ACC112 (cell line): Measurements from ENCODE around the gene IGFBP2.

Experiments used
- H2AFZ ChIP-seq: fragments of 200-600 bp; sonication (generic); one replicate; pipeline ENCODE4 v1.6.0; 2017; ENCODE audit warnings: antibody characterized with exemption, low read length; ENCODE audit not compliant: unreplicated experiment
- H3K27ac ChIP-seq: fragments of 200-600 bp; sonication (generic); 2 replicates; pipeline ENCODE4 v1.5.1; 2014; ENCODE audit warnings: low read depth, mild to moderate bottlenecking, antibody characterized with exemption, low read length, moderate library complexity
- H3K27me3 ChIP-seq: fragments of 200-600 bp; sonication (generic); 2 replicates; pipeline ENCODE4 v1.6.1; 2014; ENCODE audit warnings: mild to moderate bottlenecking, antibody characterized with exemption, low read length, moderate library complexity, mixed read lengths; ENCODE audit not compliant: insufficient read depth
- H3K36me3 ChIP-seq: fragments of 200-600 bp; sonication (generic); 2 replicates; pipeline ENCODE4 v1.6.1; 2016; ENCODE audit warnings: mild to moderate bottlenecking, antibody characterized with exemption, low read length, moderate library complexity, mixed read lengths; ENCODE audit not compliant: insufficient read depth
- H3K4me1 ChIP-seq: fragments of 200-600 bp; sonication (generic); one replicate; pipeline ENCODE4 v1.6.1; 2016; ENCODE audit warnings: low read length, mixed read lengths; ENCODE audit not compliant: insufficient read depth, unreplicated experiment, control insufficient read depth
- H3K4me3 ChIP-seq: fragments of 200-600 bp; sonication (generic); 2 replicates; pipeline ENCODE4 v1.5.1; 2014; ENCODE audit warnings: mild to moderate bottlenecking, low read depth, low read length
- H3K79me2 ChIP-seq: fragments of 200-600 bp; sonication (generic); one replicate; pipeline ENCODE4 v1.6.0; 2016; ENCODE audit warnings: low read length; ENCODE audit not compliant: control insufficient read depth, unreplicated experiment, insufficient read depth

IGFBP2 gene

DNA sequence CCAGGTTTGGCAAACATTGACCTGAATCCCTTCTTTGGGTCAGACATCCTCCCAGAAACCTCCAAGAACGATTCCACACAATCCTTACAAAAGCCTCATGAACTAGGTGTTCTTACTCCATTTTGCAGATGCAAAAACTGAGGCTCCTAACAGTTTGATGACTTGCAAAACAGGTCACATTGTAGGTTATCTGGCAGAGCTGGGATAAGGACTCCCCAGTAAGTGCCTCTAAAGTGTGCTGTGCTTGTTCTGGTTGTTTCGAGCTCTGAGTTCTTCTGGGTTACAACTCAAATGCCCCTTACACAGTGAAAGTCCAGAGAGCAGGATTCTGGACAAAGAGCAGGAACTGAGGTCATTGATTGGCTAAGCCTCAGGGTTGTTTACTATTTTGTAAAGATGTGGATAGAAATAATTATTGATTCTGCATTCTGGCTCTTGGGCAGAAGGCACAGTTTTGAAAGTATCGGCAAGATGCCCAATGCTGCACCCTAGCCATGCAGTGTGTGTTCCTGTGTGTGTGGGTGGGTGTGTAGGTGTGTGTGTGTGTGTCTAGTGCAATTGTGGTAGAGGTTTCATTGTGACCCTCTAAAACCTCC, 17.0 kb upstream of the IGFBP2 start:
- Histone ChIP-seq H3K4me3 (no peak overlapping the region), H3K36me3 (no peaks in the 10 kb centered on the region), H3K79me2 (no peaks in the 10 kb centered on the region), H2AFZ (no peak overlapping the region), H3K4me1 (peaks cover 5% of the 10 kb centered on the region), H3K27ac (no peak overlapping the region), H3K27me3 (no peaks in the 10 kb centered on the region)

DNA sequence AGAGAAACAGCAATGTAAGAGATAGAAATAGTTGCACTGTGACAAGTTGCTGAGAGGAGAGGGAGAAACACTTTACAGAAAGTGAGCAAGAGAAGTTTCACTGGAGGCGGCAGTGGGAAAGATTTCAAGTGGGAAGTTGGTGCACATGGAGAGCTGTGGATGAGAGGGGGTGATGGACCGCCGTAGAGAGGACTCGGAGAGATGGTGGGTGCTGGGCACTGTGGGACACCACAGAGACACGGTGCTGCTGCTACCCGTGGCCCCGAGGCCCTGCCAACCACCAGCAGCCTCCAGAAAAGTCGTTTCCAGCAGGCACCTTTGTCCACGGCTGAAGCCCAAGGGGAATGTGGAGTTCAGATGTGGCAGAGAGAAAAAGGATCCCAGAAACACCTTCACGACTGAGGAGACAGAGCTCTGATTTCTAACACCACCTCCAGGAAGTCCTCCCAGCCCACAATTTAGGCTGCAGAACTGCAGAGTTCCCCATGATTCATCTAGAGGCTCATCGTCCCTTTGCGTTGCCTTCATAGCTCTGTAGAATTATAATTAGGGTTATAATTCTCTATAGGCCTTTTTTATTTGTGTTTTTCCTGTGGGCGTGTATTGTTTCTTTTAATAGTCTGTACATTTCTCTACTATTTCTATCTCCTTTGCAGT, 15.9 kb upstream of the IGFBP2 start:
- Histone ChIP-seq H3K27ac (no peak overlapping the region), H3K4me1 (peaks cover 5% of the 10 kb centered on the region), H3K27me3 (no peaks in the 10 kb centered on the region), H3K36me3 (no peaks in the 10 kb centered on the region), H2AFZ (no peak overlapping the region), H3K4me3 (no peak overlapping the region), H3K79me2 (no peaks in the 10 kb centered on the region)

- Histone ChIP-seq H3K27me3 (no peaks in the 10 kb centered on the region), H3K27ac (no peak overlapping the region), H3K4me3 (no peak overlapping the region), H3K4me1 (peaks cover 5% of the 10 kb centered on the region), H3K79me2 (no peaks in the 10 kb centered on the region), H3K36me3 (no peaks in the 10 kb centered on the region), H2AFZ (no peak overlapping the region)
Observed at GRCh38 chr2:216618785-216619184, 14.4 kb upstream of the IGFBP2 start.

DNA sequence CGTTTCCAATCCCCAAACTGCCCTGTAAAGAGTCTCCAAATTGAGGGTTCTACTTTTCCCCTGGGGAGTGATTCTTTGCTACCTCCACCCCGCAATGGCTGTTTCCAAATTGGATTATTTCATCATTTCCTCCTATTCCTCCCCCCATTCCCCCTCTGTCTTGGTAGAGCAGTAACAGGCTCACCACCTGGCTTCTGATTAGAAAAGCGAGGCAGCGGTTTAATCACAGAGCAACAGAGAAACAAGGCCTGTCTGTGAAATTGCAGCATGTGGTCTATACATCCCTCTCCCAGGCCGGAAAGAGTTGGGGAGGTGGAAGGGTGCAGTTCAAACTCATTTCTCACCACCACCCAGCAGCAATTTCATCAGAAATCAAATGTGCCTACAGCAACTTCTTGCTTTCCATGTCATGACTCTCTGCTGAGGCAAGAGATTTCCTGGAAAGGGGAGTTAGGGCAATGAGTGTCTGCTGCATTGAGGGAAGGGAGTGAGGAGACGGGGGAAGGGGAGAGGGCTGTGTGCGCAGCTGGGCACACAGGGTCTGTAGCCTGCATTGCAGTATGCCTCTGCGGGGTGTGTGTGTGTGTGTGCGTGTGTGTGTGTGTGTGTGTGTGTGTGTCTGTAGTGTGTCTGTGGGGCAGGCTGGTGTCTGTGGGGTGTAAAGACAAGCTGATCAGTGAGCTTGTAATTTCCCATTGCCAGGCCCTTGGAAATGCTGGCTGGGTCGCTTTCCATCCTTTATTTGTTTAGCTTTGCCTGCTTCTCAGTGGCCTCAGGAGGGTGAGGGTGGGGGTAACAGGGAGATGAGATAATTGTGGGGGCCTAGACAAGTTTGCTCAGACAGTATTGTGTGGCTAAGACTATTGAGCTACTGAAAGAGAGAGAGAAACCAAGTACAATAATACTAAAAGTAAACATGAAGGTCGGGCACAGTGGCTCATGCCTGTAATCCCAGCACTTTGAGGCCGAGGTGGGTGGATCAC, 13.5 kb upstream of the IGFBP2 start:
- H3K27me3 ChIP-seq: no peaks in the 10 kb centered on the region
- no peak overlapping the region for H3K4me3 ChIP-seq
- H3K36me3 ChIP-seq: no peaks in the 10 kb centered on the region
- H2AFZ ChIP-seq: no peak overlapping the region
- H3K79me2 ChIP-seq: no peaks in the 10 kb centered on the region
- H3K27ac ChIP-seq: no peak overlapping the region
- H3K4me1 ChIP-seq: peaks cover 5% of the 10 kb centered on the region

DNA sequence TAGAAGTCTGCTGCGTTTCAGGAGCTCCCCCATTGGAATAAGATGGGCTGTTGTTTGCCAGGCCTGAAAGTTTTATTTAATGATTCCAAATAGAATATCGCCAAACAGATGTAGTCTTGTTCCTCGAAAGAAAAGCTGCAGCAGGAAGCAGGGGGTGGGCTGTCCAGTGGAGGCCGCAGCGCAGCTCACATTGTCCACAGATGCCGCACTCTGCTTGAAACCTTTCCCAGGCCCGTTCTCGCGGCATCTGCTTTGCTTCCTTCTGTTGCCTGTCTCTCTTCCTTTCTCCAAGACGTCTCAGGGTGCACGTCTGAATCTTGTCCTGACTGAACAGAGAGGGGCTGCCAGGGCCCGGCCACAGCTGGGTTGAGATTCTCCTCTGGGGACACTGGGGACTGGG, 12.4 kb upstream of the IGFBP2 start:
- Histone ChIP-seq H3K27ac (no peak overlapping the region), H3K4me1 (peaks cover 5% of the 10 kb centered on the region)

DNA sequence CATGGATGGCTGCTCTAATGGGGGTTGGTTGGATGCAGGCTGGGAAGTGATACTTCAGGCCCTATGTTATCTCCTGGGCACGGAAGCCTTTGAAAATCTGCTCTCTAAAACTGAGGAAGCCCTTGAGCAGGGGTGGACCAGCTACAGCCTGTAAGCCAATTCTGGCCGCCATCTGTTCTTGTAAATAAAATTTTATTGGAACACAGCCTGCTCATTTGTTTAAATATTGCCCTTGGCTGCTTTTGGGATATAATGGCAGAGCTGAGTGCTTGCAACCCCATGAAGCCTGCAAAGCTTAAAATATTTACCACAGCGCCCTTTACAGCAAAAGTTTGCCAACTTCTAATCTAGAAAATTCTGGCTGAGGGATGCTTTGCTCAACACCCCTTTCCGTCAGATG, 11.9 kb upstream of the IGFBP2 start:
- Histone ChIP-seq H3K79me2 (no peaks in the 10 kb centered on the region), H3K27me3 (no peaks in the 10 kb centered on the region), H3K4me3 (no peak overlapping the region), H2AFZ (no peak overlapping the region), H3K4me1 (peaks cover 5% of the 10 kb centered on the region), H3K36me3 (no peaks in the 10 kb centered on the region), H3K27ac (no peak overlapping the region)

More for the DNA sequence above, 12.4 kb upstream of the IGFBP2 start:
- Histone ChIP-seq H3K27me3 (no peaks in the 10 kb centered on the region), H3K36me3 (no peaks in the 10 kb centered on the region), H2AFZ (no peak overlapping the region), H3K4me3 (no peak overlapping the region), H3K79me2 (no peaks in the 10 kb centered on the region)

DNA sequence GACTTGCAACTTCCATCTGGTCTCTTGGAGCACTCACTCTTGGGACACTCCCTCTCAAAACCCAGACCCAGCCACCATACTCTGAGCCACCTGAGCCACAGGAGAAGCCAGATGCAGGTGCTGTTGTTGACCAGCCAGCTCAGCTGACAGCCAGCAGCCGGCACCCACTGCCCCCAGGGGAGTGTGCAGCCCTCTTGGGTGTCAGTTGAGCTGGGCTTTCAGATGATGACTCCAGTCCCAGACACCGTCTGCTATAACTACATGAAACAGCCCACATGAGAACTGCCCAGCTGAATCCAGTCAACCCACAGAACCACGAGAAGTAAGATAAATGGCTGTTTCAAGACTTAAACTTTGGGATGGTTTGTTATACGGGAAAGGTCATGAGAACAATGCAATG, 10.7 kb upstream of the IGFBP2 start:
- Histone ChIP-seq H3K4me1 (peaks cover 5% of the 10 kb centered on the region), H3K27ac (no peak overlapping the region), H2AFZ (no peak overlapping the region), H3K27me3 (no peaks in the 10 kb centered on the region), H3K4me3 (no peak overlapping the region), H3K36me3 (no peaks in the 10 kb centered on the region), H3K79me2 (no peaks in the 10 kb centered on the region)

GRCh38 chr2:216624251-216624650, 9.0 kb upstream of the IGFBP2 start:
- Histone ChIP-seq H3K27ac (no peak overlapping the region), H3K27me3 (no peaks in the 10 kb centered on the region), H3K4me1 (peaks cover 4% of the 10 kb centered on the region)

DNA sequence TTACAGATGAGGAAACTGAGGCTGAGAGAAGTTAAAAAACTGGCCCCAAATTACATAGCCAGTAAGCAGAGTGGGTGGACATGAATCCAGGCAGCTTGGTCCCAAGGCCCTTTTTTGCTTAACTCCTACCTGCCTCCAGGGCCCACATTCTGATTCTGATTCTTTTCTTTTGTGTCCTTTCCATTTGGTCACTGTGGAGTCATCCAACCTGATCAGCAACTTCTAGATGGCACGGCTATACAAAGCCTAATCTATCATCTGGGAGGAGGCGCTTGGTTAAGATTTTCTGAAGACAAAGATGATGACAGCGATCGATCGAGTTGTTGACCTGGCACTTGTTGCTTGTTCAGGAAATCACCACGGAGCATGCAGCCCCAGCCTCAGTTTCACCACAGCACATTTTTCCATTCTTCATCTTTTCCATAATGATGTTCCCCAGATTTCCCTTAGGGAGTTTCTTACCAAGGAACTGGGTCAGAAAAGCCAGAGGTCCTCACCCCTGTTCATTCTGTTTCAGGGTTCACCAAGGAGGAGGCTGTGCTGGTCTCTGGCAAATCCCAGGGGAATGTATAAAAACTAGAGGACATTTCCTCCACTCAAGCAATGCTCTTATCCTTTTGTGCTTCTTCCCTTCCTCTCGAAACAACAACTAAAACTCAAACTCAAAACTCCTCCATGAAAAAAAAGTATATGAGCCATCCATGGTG, 6.9 kb upstream of the IGFBP2 start:
- Histone ChIP-seq H3K4me3 (no peak overlapping the region), H3K27me3 (no peaks in the 10 kb centered on the region), H3K36me3 (no peaks in the 10 kb centered on the region), H3K79me2 (no peaks in the 10 kb centered on the region), H2AFZ (no peak overlapping the region), H3K27ac (no peak overlapping the region), H3K4me1 (no peaks in the 10 kb centered on the region)

More at GRCh38 chr2:216624251-216624650, 9.0 kb upstream of the IGFBP2 start:
- Histone ChIP-seq H3K36me3 (no peaks in the 10 kb centered on the region), H2AFZ (no peak overlapping the region), H3K4me3 (no peak overlapping the region), H3K79me2 (no peaks in the 10 kb centered on the region)

DNA sequence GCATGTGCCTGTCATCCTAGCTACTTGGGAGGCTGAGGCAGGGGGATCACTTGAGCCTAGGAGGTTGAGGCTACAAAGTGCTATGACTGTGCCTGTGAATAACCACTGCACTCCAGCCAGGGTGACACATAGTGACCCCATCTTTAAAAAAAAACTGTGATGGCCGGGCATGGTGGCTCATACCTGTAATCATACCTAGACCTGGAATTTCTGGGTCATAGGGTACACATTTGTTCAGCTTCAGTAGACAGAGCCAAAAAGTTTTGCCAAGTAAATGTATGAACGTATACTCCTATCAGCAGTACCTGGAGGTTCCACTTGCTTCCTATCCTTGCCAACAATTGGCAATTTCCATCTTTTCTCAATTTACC, 6.4 kb upstream of the IGFBP2 start:
- Histone ChIP-seq H2AFZ (no peak overlapping the region), H3K4me1 (no peaks in the 10 kb centered on the region), H3K27ac (no peak overlapping the region), H3K4me3 (no peak overlapping the region), H3K79me2 (no peaks in the 10 kb centered on the region), H3K36me3 (no peaks in the 10 kb centered on the region), H3K27me3 (no peaks in the 10 kb centered on the region)
